ENCODE measurements around the gene BLVRA. TPM values are rescaled to one million over a fixed set of nuclear protein-coding genes. Genes with fewer than 3 reads are reported as not detected.
A peak's percentile ranks its signal among the peaks of the same experiment; 100 is the strongest.

BLVRA gene
- total RNA-seq, 2 experiments from 2014 or later, result 15.7 TPM

- TF ChIP-seq CTCF (IDR thresholded peaks at IDR 0.05), result no peak
- Histone ChIP-seq H3K4me3 (ENCODE audit: low read length) (no peak overlapping the region), H3K9me3 (ENCODE audit: control insufficient read depth in 1 of 2, insufficient read depth in 1 of 2, low read length in 2 of 2) (no peaks in the 10 kb centered on the region), H3K4me1 (ENCODE audit: insufficient read depth, low read length) (peaks cover 5% of the 10 kb centered on the region), H3K36me3 (ENCODE audit: insufficient read depth, low read length) (peaks cover 4% of the 10 kb centered on the region), H3K27me3 (ENCODE audit: control insufficient read depth in 1 of 2, insufficient read depth in 2 of 2, low read length in 2 of 2) (no peaks in the 10 kb centered on the region), H3K27ac (ENCODE audit: low read depth in 1 of 2, low read length in 2 of 2) (no peak overlapping the region)
- no peaks in the 10 kb centered on the region for H3K27me3 Mint-ChIP-seq
- peaks cover 2% of the 10 kb centered on the region for H3K9me3 Mint-ChIP-seq
- ChIA-PET CTCF (no interaction called here), POLR2A (no interaction called here)
- no peak overlapping the region for H3K27ac Mint-ChIP-seq
- peaks cover 28% of the 10 kb centered on the region for H3K36me3 Mint-ChIP-seq (ENCODE audit: low read depth)
- ATAC-seq (ENCODE audit: poor library complexity) (no peak), DNase-seq (no peak)
- peaks cover 4% of the 10 kb centered on the region for H3K4me1 Mint-ChIP-seq (ENCODE audit: low read depth)
- H3K4me3 Mint-ChIP-seq, result no peak overlapping the region
- intact Hi-C loops (cut with DNase I, micrococcal nuclease), result no loop called here
These were observed 20.7 kb downstream of the BLVRA start for GRCh38 chr7:43779045-43779812.

- H3K4me1 Mint-ChIP-seq (ENCODE audit: low read depth), result peaks cover 4% of the 10 kb centered on the region
- peaks cover 9% of the 10 kb centered on the region for H3K4me1 ChIP-seq (ENCODE audit: insufficient read depth, low read length)
- POLR2A ChIA-PET, result no interaction called here
- no peak overlapping the region for H3K27ac Mint-ChIP-seq
- no peaks in the 10 kb centered on the region for H3K9me3 ChIP-seq (ENCODE audit: control insufficient read depth in 1 of 2, insufficient read depth in 1 of 2, low read length in 2 of 2)
- intact Hi-C loops (cut with DNase I, micrococcal nuclease), result no loop called here
- H3K27ac ChIP-seq (ENCODE audit: low read depth in 1 of 2, low read length in 2 of 2), result no peak overlapping the region
- no peaks in the 10 kb centered on the region for H3K27me3 ChIP-seq (ENCODE audit: control insufficient read depth in 1 of 2, insufficient read depth in 2 of 2, low read length in 2 of 2)
- CTCF ChIA-PET, result interaction anchor here (1.8 kb wide), 1 partner anchor 199 kb away, joined by 4 read pairs; the partner anchor contains the start of gene STK17A
- H3K27me3 Mint-ChIP-seq, result no peaks in the 10 kb centered on the region
- ATAC-seq (ENCODE audit: poor library complexity), result no peak
- peak in 1 of 14 experiments; percentile 33 for DNase-seq
- peaks cover 6% of the 10 kb centered on the region for H3K36me3 ChIP-seq (ENCODE audit: insufficient read depth, low read length)
- TF ChIP-seq CTCF (IDR thresholded peaks at IDR 0.05), result no peak
- no peak overlapping the region for H3K4me3 Mint-ChIP-seq
- H3K9me3 Mint-ChIP-seq, result no peaks in the 10 kb centered on the region
- H3K4me3 ChIP-seq (ENCODE audit: low read length), result no peak overlapping the region
- H3K36me3 Mint-ChIP-seq (ENCODE audit: low read depth), result peaks cover 31% of the 10 kb centered on the region
These were observed 23.5 kb downstream of the BLVRA start for GRCh38 chr7:43781726-43782607.

DNA sequence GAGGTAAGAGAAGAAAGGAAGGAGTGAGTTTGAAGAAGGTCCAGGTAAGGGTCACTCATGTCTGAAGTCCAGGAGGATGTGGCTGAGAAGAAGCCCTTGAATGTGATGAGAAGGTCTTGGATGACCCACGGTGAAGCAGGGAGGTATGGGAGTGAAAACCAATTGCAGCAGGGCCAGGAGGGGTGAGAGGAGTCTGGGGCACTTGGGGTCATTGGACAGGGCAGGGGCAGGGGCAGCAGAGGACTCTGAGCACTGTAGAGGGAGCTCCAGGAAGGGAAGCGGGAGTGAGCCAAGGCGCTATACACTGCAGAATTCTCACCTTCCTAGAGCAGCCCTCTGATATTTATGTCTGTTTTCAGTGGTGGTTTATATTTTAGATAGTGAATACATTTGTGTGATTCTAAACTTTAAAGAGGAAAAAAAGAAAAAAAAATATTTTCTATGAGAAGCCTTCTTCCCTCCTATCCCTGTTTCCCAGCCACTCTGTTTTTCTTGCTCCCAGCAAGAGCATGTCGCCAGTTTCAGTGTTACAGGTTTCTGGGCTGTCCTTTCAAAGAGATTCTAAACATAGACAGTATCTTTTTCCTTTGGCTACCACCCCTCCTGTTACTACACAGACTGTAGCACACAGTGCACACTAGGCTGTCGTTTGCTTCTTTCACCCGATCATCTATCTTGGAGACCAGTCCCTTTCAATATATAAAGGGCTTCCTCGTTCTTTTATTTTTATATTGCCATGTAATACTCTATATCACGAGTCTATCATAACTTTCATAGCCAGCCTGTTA lies 24.5 kb downstream of the BLVRA start:
- H3K27ac ChIP-seq (ENCODE audit: low read depth in 1 of 2, low read length in 2 of 2), result no peak overlapping the region

More for the DNA sequence above, 24.5 kb downstream of the BLVRA start:
- intact Hi-C loops (cut with DNase I, micrococcal nuclease), result no loop called here
- TF ChIP-seq CTCF (IDR thresholded peaks at IDR 0.05), result no peak
- H3K4me3 ChIP-seq (ENCODE audit: low read length), result no peak overlapping the region
- peaks cover 9% of the 10 kb centered on the region for H3K4me1 ChIP-seq (ENCODE audit: insufficient read depth, low read length)
- H3K9me3 Mint-ChIP-seq, result no peaks in the 10 kb centered on the region
- POLR2A ChIA-PET, result no interaction called here
- CTCF ChIA-PET, result interaction anchor here (1.8 kb wide), 1 partner anchor 200 kb away, joined by 4 read pairs; the partner anchor contains the start of gene STK17A
- peaks cover 4% of the 10 kb centered on the region for H3K4me1 Mint-ChIP-seq (ENCODE audit: low read depth)
- no peak overlapping the region for H3K27ac Mint-ChIP-seq
- no peaks in the 10 kb centered on the region for H3K27me3 ChIP-seq (ENCODE audit: control insufficient read depth in 1 of 2, insufficient read depth in 2 of 2, low read length in 2 of 2)
- peaks cover 10% of the 10 kb centered on the region for H3K36me3 ChIP-seq (ENCODE audit: insufficient read depth, low read length)
- DNase-seq, result no peak
- no peaks in the 10 kb centered on the region for H3K9me3 ChIP-seq (ENCODE audit: control insufficient read depth in 1 of 2, insufficient read depth in 1 of 2, low read length in 2 of 2)
- ATAC-seq (ENCODE audit: poor library complexity), result no peak
- H3K36me3 Mint-ChIP-seq (ENCODE audit: low read depth), result peaks cover 38% of the 10 kb centered on the region
- no peaks in the 10 kb centered on the region for H3K27me3 Mint-ChIP-seq
- no peak overlapping the region for H3K4me3 Mint-ChIP-seq
